ENCODE results near the gene DHX29. TPM values are rescaled to one million over a fixed set of nuclear protein-coding genes. Genes with fewer than 3 reads are reported as not detected.
A peak's percentile ranks its signal among the peaks of the same experiment; 100 is the strongest.
"Not testable (repeated sequence)": the region's sequence is repeated elsewhere in the genome, so short reads cannot be mapped to it uniquely, and the experiment has no call there.

The DHX29 gene
- total RNA-seq, 1 donor from 2014 or later = 17.4 TPM

DNA sequence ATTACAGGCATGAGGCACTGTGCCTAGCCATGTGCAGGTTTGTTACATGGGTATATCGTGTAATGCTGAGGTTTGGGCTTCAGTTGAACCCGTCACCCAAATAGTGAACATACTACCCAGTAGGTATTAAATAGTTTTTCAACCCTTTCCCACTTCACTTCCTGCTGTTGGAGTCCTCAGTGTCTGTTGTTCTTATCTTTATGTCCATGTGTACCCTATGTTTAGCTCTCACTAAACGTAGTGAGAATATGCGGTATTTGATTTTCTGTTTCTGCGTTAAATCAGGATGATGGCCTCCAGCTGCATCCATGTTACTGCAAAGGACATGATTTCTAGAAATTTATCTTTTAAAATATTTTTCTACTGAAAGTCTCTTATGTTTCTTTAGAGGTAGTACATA lies 18.1 kb upstream of the DHX29 start:
- Mint-ChIP-seq H3K9me3 (no peaks in the 10 kb centered on the region), H3K4me1 (peaks cover 12% of the 10 kb centered on the region)
- CTCF ChIA-PET = no interaction called here

DNA sequence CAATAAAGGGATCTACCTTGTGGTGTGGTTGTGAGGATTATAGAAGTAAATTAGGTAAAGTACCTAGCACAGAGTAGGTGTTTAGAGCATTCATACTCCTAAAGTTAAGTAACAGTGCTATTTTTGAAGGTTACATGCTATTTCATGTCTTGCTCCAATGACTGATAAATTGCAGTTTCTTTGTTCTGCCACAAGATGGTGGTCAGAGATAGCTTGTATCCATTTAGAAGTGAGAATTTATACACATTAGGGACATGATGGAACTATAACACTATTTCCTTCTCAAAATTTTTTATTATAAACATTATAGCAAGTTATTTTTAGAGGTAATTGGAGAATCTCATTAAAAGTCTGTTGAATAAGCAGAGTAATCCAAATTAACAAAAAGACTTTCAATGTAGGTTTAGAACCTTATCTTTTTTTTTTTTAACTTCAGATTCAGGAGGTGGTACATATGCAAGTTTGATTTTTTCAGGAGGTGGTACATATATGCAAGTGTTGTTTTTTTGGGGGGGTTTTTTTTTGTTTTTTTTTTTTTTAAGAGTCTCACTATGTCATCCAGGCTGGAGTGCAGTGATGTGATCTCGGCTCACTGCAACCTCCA lies 17.4 kb upstream of the DHX29 start:
- TF ChIP-seq, protein P1, sequence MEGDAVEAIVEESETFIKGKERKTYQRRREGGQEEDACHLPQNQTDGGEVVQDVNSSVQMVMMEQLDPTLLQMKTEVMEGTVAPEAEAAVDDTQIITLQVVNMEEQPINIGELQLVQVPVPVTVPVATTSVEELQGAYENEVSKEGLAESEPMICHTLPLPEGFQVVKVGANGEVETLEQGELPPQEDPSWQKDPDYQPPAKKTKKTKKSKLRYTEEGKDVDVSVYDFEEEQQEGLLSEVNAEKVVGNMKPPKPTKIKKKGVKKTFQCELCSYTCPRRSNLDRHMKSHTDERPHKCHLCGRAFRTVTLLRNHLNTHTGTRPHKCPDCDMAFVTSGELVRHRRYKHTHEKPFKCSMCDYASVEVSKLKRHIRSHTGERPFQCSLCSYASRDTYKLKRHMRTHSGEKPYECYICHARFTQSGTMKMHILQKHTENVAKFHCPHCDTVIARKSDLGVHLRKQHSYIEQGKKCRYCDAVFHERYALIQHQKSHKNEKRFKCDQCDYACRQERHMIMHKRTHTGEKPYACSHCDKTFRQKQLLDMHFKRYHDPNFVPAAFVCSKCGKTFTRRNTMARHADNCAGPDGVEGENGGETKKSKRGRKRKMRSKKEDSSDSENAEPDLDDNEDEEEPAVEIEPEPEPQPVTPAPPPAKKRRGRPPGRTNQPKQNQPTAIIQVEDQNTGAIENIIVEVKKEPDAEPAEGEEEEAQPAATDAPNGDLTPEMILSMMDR (IDR thresholded peaks at IDR 0.05) = no peak
- DNase-seq (no peak), ATAC-seq (ENCODE audit: low read depth) (peak; percentile 56)
- H3K27me3 Mint-ChIP-seq = no peaks in the 10 kb centered on the region
- intact Hi-C loops (cut with micrococcal nuclease) = loop anchor here (1.0 to 5.0 kb wide), 3 partner anchors 17 to 367 kb away; partner anchors contain the start of gene CDC20B
- H3K9me3 Mint-ChIP-seq = no peaks in the 10 kb centered on the region
- ChIA-PET POLR2A (interaction anchor here (2.8 kb wide), 1 partner anchor 17 kb away, joined by 15 read pairs; the partner anchor contains the start of genes DHX29 and MTREX), CTCF (interaction anchor here (0.6 kb wide), 1 partner anchor 677 kb away, joined by 3 read pairs; no protein-coding TSS in a partner anchor)
- no peak overlapping the region for H3K4me3 Mint-ChIP-seq
- peaks cover 6% of the 10 kb centered on the region for H3K4me1 Mint-ChIP-seq
- H3K36me3 Mint-ChIP-seq (ENCODE audit: low read depth) = peaks cover 55% of the 10 kb centered on the region
- no peak overlapping the region for H3K27ac Mint-ChIP-seq

More for the DNA sequence above, 18.1 kb upstream of the DHX29 start:
- POLR2A ChIA-PET = no interaction called here
- Mint-ChIP-seq H3K27ac (no peak overlapping the region), H3K27me3 (no peaks in the 10 kb centered on the region), H3K36me3 (ENCODE audit: low read depth) (peaks cover 62% of the 10 kb centered on the region), H3K4me3 (no peak overlapping the region)
- DNase-seq (no peak), ATAC-seq (ENCODE audit: low read depth) (no peak)
- intact Hi-C loops (cut with micrococcal nuclease) = no loop called here
- TF ChIP-seq, protein P1 (IDR thresholded peaks at IDR 0.05) = no peak

DNA sequence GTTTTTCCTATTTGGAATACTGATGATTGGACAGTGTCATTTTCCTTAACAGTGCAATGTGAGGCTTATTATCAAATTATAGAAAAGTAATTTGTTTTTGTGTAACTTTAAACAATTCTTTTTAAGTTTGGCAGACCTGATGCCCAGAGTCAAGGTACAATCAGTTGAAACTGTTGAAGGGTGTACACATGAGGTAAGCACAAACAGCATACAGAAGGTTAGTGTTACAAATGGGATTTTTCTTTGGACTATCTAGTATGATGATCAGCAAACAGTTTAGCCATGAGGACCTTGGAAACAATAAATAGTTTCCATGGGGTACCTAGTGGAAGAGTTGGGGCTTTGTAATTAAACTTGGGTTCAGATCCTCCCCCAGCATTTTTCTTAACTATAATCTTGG lies 16.5 kb upstream of the DHX29 start:
- DNase-seq = no peak
- ChIA-PET CTCF (interaction anchor here (1.0 kb wide), 1 partner anchor 368 kb away, joined by 5 read pairs; no protein-coding TSS in a partner anchor), POLR2A (interaction anchor here (2.8 kb wide), 1 partner anchor 16 kb away, joined by 15 read pairs; the partner anchor contains the start of genes DHX29 and MTREX)
- H3K9me3 Mint-ChIP-seq = no peaks in the 10 kb centered on the region
- TF ChIP-seq, protein P1 (IDR thresholded peaks at IDR 0.05) = no peak
- H3K4me3 Mint-ChIP-seq = no peak overlapping the region
- no peak for ATAC-seq (ENCODE audit: low read depth)
- H3K4me1 Mint-ChIP-seq = peaks cover 7% of the 10 kb centered on the region
- no peaks in the 10 kb centered on the region for H3K27me3 Mint-ChIP-seq
- H3K27ac Mint-ChIP-seq = no peak overlapping the region
- intact Hi-C loops (cut with micrococcal nuclease) = loop anchor here (1.0 to 5.0 kb wide), 3 partner anchors 16 to 368 kb away; partner anchors contain the start of gene CDC20B
- H3K36me3 Mint-ChIP-seq (ENCODE audit: low read depth) = peaks cover 47% of the 10 kb centered on the region

DNA sequence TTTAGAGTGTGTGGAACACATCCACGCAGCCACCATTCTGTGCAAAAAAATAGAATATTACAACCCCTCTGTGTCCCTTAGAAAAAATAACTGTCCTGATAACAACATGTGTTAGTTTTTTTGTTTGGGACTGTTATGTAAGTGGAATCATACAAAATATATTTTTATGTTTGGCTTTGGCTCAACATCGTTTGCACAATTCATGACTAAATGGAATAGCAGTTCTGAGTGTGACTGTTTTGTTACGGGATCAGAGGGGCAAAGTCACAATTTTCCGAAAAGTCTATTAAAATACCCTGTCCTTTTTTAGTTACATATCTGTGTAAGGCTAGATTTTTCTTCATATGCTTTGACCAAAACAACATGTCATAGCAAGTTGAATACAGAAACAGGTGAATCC lies 13.1 kb upstream of the DHX29 start:
- TF ChIP-seq, protein P1 (IDR thresholded peaks at IDR 0.05) = no peak
- POLR2A ChIA-PET = interaction anchor here (0.6 kb wide), 1 partner anchor 561 kb away, joined by 9 read pairs; no protein-coding TSS in a partner anchor
- DNase-seq (no peak), ATAC-seq (ENCODE audit: low read depth) (no peak)
- Mint-ChIP-seq H3K9me3 (peaks cover 17% of the 10 kb centered on the region), H3K4me3 (no peak overlapping the region), H3K4me1 (peaks cover 17% of the 10 kb centered on the region), H3K27me3 (no peaks in the 10 kb centered on the region), H3K27ac (no peak overlapping the region), H3K36me3 (ENCODE audit: low read depth) (peaks cover 45% of the 10 kb centered on the region)
- intact Hi-C loops (cut with micrococcal nuclease) = loop anchor here (5.0 kb wide), 1 partner anchor 148 kb away; the partner anchor contains the start of gene CDC20B
- CTCF ChIA-PET = no interaction called here

DNA sequence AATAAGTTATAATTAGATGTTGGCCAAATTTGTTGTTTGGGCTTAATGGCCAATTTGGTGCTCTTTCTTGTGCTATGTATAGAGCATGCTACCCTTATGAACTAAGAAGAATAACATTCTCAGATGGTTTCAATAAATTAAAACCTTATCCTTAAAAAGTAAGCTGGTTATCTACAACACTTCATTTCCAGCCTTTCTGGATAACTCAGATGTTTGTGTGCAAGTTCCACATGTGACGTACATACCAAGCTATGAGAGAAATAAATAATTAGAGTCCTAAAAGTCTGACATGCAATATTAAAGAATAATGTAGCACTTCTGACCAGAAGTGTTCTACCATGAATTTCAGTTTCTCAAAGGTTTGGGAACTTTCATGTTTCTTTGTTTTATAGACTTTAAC lies 12.0 kb upstream of the DHX29 start:
- H3K4me3 Mint-ChIP-seq = no peak overlapping the region
- ChIA-PET POLR2A (interaction anchor here (0.7 kb wide), 1 partner anchor 19 kb away, joined by 6 read pairs; no protein-coding TSS in a partner anchor), CTCF (interaction anchor here (0.6 to 0.9 kb wide), 2 partner anchors 372 to 428 kb away, joined by 3 read pairs; no protein-coding TSS in a partner anchor)
- H3K9me3 Mint-ChIP-seq = peaks cover 17% of the 10 kb centered on the region
- H3K4me1 Mint-ChIP-seq = peaks cover 22% of the 10 kb centered on the region
- no peak for DNase-seq
- ATAC-seq (ENCODE audit: low read depth) = no peak
- TF ChIP-seq, protein P1 (IDR thresholded peaks at IDR 0.05) = no peak
- H3K36me3 Mint-ChIP-seq (ENCODE audit: low read depth) = peaks cover 42% of the 10 kb centered on the region
- intact Hi-C loops (cut with micrococcal nuclease) = no loop called here
- no peaks in the 10 kb centered on the region for H3K27me3 Mint-ChIP-seq
- H3K27ac Mint-ChIP-seq = no peak overlapping the region

DNA sequence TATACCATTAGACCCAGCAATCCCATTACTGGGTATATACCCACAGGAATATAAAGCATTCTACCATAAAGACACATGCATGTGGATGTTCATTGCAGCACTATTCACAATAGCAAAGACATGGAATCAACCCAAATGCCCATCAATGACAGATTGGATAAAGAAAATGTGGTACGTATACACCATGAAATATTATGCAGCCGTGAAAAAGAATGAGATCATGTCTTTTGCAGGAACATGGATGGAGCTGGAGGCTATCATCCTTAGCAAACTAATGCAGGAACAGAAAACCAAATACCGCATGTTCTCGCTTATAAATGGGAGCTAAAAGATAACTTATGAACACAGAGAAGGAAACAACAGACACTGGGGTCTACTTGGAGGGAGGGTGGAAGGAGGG lies 10.7 kb upstream of the DHX29 start:
- POLR2A ChIA-PET; intact Hi-C loops (cut with micrococcal nuclease); H3K27ac Mint-ChIP-seq: not testable (repeated sequence)

More for the DNA sequence above, 10.7 kb upstream of the DHX29 start:
- Mint-ChIP-seq H3K4me1 (peaks cover 30% of the 10 kb centered on the region), H3K36me3 (ENCODE audit: low read depth) (peaks cover 37% of the 10 kb centered on the region), H3K9me3 (peaks cover 17% of the 10 kb centered on the region)
- H3K4me3 Mint-ChIP-seq; DNase-seq; H3K27me3 Mint-ChIP-seq; CTCF ChIA-PET; ATAC-seq (ENCODE audit: low read depth): not testable (repeated sequence)
